HG02970 (cell line): Measurements from ENCODE around the gene TOB1.
"Not testable (repeated sequence)": the region's sequence is repeated elsewhere in the genome, so short reads cannot be mapped to it uniquely, and the experiment has no call there.

Experiments
- ATAC-seq: cut with Tn5 transposase; IDR thresholded peaks from one replicate; pipeline ENCODE4 v1.9.1; 2021; ENCODE audit warnings: mild to moderate bottlenecking, moderate library complexity, moderate number of reproducible peaks; ENCODE audit not compliant: unreplicated experiment, low FRiP score

Gene TOB1

GRCh38 chr17:50898369-50899004 lies 32.3 kb upstream of the TOB1 start:
- ATAC-seq: no peak

- not testable (repeated sequence) for ATAC-seq
Observed at GRCh38 chr17:50894513-50894912, 28.4 kb upstream of the TOB1 start.

- ATAC-seq: no peak
Observed at GRCh38 chr17:50893183-50893993, 27.2 kb upstream of the TOB1 start.

- ATAC-seq: no peak
Observed at GRCh38 chr17:50892101-50892776, 26.1 kb upstream of the TOB1 start.

- ATAC-seq: no peak
Observed at GRCh38 chr17:50891577-50891989, 25.4 kb upstream of the TOB1 start.

GRCh38 chr17:50890675-50891516 lies 24.7 kb upstream of the TOB1 start:
- no peak for ATAC-seq

- no peak for ATAC-seq
Observed at GRCh38 chr17:50889528-50890118, 23.5 kb upstream of the TOB1 start.

- ATAC-seq: no peak
Observed at GRCh38 chr17:50887705-50888245, 21.6 kb upstream of the TOB1 start.

- no peak for ATAC-seq
Observed at GRCh38 chr17:50884439-50885311, 18.5 kb upstream of the TOB1 start.

GRCh38 chr17:50883850-50884438 lies 17.8 kb upstream of the TOB1 start:
- no peak for ATAC-seq

GRCh38 chr17:50882851-50883250 lies 16.7 kb upstream of the TOB1 start:
- no peak for ATAC-seq

GRCh38 chr17:50881182-50881581 lies 15.0 kb upstream of the TOB1 start:
- ATAC-seq: no peak

- ATAC-seq: no peak
Observed at GRCh38 chr17:50879086-50879485, 12.9 kb upstream of the TOB1 start.

- ATAC-seq: no peak
Observed at GRCh38 chr17:50877838-50878237, 11.7 kb upstream of the TOB1 start.

GRCh38 chr17:50877042-50877441 lies 10.9 kb upstream of the TOB1 start:
- ATAC-seq: not testable (repeated sequence)

- no peak for ATAC-seq
Observed at GRCh38 chr17:50875074-50875473, 8.9 kb upstream of the TOB1 start.

- no peak for ATAC-seq
Observed at GRCh38 chr17:50872710-50873424, 6.7 kb upstream of the TOB1 start.

GRCh38 chr17:50871898-50872297 lies 5.7 kb upstream of the TOB1 start:
- no peak for ATAC-seq
